ENCODE data around the gene HCFC2. TPM values are rescaled to one million over a fixed set of nuclear protein-coding genes. Genes with fewer than 3 reads are reported as not detected.

HCFC2 gene
- total RNA-seq, 1 donor from 2014 or later = 28.7 TPM

- intact Hi-C loops (cut with DNase I) = no loop called here
- peaks cover 29% of the 10 kb centered on the region for H3K4me1 ChIP-seq
- H3K27me3 ChIP-seq = no peaks in the 10 kb centered on the region
- peaks cover 0 to 4% of the 10 kb centered on the region in 2 donors for H3K36me3 ChIP-seq
- H3K4me3 ChIP-seq = peak overlapping the region; percentile 59 to 78
- TF ChIP-seq POLR2A (IDR thresholded peaks at IDR 0.05) (no peak), POLR2AphosphoS5 (IDR thresholded peaks at IDR 0.05; ENCODE audit: insufficient read depth in 1 of 2, low read depth in 1 of 2) (no peak), CTCF (IDR thresholded peaks at IDR 0.05) (no peak)
- H3K9me3 ChIP-seq = no peaks in the 10 kb centered on the region
- DNase-seq (ENCODE audit: extremely low spot score in 2 of 2) = no peak
- peak overlapping the region; percentile 95 for H3K27ac ChIP-seq
Observed at GRCh38 chr12:104063712-104064030, 660 bp upstream of the HCFC2 start.

- Histone ChIP-seq H3K27me3 (no peaks in the 10 kb centered on the region), H3K4me3 (peak overlapping the region; percentile 59 to 78), H3K36me3 (peaks cover 0 to 8% of the 10 kb centered on the region in 2 donors), H3K9me3 (no peaks in the 10 kb centered on the region), H3K4me1 (peaks cover 29% of the 10 kb centered on the region), H3K27ac (peak overlapping the region; percentile 95)
- DNase-seq (ENCODE audit: extremely low spot score in 2 of 2) = no peak
- TF ChIP-seq CTCF (IDR thresholded peaks at IDR 0.05) = no peak
- no peak for TF ChIP-seq POLR2A (IDR thresholded peaks at IDR 0.05)
- no peak for TF ChIP-seq POLR2AphosphoS5 (IDR thresholded peaks at IDR 0.05; ENCODE audit: insufficient read depth in 1 of 2, low read depth in 1 of 2)
- intact Hi-C loops (cut with DNase I) = no loop called here
Observed at GRCh38 chr12:104064842-104065427, 604 bp downstream of the HCFC2 start.

GRCh38 chr12:104072099-104072498 lies 7.8 kb downstream of the HCFC2 start:
- peaks cover 0 to 12% of the 10 kb centered on the region in 2 donors for H3K36me3 ChIP-seq
- no peak overlapping the region for H3K4me3 ChIP-seq
- peaks cover 3% of the 10 kb centered on the region for H3K4me1 ChIP-seq
- H3K9me3 ChIP-seq = no peaks in the 10 kb centered on the region
- no peaks in the 10 kb centered on the region for H3K27me3 ChIP-seq
- TF ChIP-seq POLR2AphosphoS5 (IDR thresholded peaks at IDR 0.05; ENCODE audit: insufficient read depth in 1 of 2, low read depth in 1 of 2) (no peak), CTCF (IDR thresholded peaks at IDR 0.05) (no peak), POLR2A (IDR thresholded peaks at IDR 0.05) (no peak)
- DNase-seq (ENCODE audit: extremely low spot score in 2 of 2) = no peak
- no peak overlapping the region for H3K27ac ChIP-seq
- intact Hi-C loops (cut with DNase I) = no loop called here

GRCh38 chr12:104073699-104074098 lies 9.4 kb downstream of the HCFC2 start:
- TF ChIP-seq CTCF (IDR thresholded peaks at IDR 0.05) = no peak
- TF ChIP-seq POLR2A (IDR thresholded peaks at IDR 0.05) = no peak
- no peak for TF ChIP-seq POLR2AphosphoS5 (IDR thresholded peaks at IDR 0.05; ENCODE audit: insufficient read depth in 1 of 2, low read depth in 1 of 2)
- H3K36me3 ChIP-seq = peaks cover 0 to 21% of the 10 kb centered on the region in 2 donors
- no peak for DNase-seq (ENCODE audit: extremely low spot score in 2 of 2)
- no peak overlapping the region for H3K4me3 ChIP-seq
- no peaks in the 10 kb centered on the region for H3K27me3 ChIP-seq
- H3K27ac ChIP-seq = no peak overlapping the region
- H3K4me1 ChIP-seq = peaks cover 3% of the 10 kb centered on the region
- no peaks in the 10 kb centered on the region for H3K9me3 ChIP-seq
- intact Hi-C loops (cut with DNase I) = no loop called here

- intact Hi-C loops (cut with DNase I) = no loop called here
- Histone ChIP-seq H3K9me3 (no peaks in the 10 kb centered on the region), H3K27ac (no peak overlapping the region), H3K4me3 (no peak overlapping the region), H3K27me3 (no peaks in the 10 kb centered on the region), H3K36me3 (peaks cover 0 to 35% of the 10 kb centered on the region in 2 donors), H3K4me1 (peaks cover 5% of the 10 kb centered on the region)
- DNase-seq (ENCODE audit: extremely low spot score in 2 of 2) = no peak
- TF ChIP-seq POLR2A (IDR thresholded peaks at IDR 0.05) = no peak
Observed at GRCh38 chr12:104079024-104079423, 14.7 kb downstream of the HCFC2 start.
